ENCODE data around the gene TMEM184B. TPM values are rescaled to one million over a fixed set of nuclear protein-coding genes. Genes with fewer than 3 reads are reported as not detected.

The TMEM184B gene
- total RNA-seq, 4 donors from 2014 or later, result 39.4 to 108 (median 75.3) TPM

DNA sequence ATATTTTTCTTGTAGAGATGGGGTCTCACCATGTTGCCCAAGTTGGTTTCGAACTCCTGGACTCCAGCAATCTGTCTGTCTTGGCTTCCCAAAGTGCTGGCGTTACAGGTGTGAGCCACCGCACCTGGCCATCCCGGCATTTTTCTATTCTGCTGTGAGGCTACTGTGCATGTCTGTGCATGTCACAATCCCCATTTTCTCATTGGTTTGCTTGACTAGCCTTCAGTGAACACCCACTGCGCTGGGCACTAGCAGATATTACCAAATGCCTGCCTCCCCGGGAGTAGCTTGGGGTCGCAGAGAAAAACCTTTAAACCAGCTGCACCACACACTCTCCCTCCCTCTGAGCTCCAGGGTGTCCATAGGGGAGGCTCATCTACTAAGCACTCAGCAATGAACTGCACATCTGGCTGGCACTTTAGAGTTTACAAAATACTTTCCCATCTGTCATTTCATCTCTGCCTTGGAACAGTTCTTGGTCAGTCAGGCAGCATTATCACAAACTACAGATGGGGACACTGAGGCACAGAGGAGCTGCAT is 39.5 kb upstream of the TMEM184B start:
- no peaks in the 10 kb centered on the region for H3K9me3 ChIP-seq
- H3K27me3 ChIP-seq, result no peaks in the 10 kb centered on the region
- H3K36me3 ChIP-seq, result peaks cover 0 to 46% (median 20%) of the 10 kb centered on the region in 4 donors
- DNase-seq (ENCODE audit: extremely low spot score), result no peak
- intact Hi-C loops (cut with DNase I), result loop anchor here (5.0 kb wide), 1 partner anchor 40 kb away; the partner anchor contains the start of gene TMEM184B
- 87% methylated on average over 7 of the region's 7 CpGs for WGBS
- H3K4me1 ChIP-seq, result peaks cover 76 to 88% (median 84%) of the 10 kb centered on the region in 4 donors
- peak overlapping the region; percentile 98 to 100 (median 99) for H3K27ac ChIP-seq (replicated peaks in 1 of 4)
- TF ChIP-seq CTCF (IDR thresholded peaks at IDR 0.05) (no peak), EP300 (IDR thresholded peaks at IDR 0.05) (no peak), POLR2A (IDR thresholded peaks at IDR 0.05; ENCODE audit: low read depth) (no peak), POLR2AphosphoS5 (IDR thresholded peaks at IDR 0.05) (no peak)
- H3K4me3 ChIP-seq, result no peak overlapping the region

- intact Hi-C loops (cut with DNase I), result loop anchor here (5.0 kb wide), 1 partner anchor 39 kb away; the partner anchor contains the start of gene TMEM184B
- DNase-seq (ENCODE audit: extremely low spot score), result no peak
- H3K27me3 ChIP-seq, result no peaks in the 10 kb centered on the region
- no peak overlapping the region for H3K4me3 ChIP-seq
- WGBS, result 76% methylated on average over 4 of the region's 4 CpGs
- H3K9me3 ChIP-seq, result no peaks in the 10 kb centered on the region
- TF ChIP-seq CTCF (IDR thresholded peaks at IDR 0.05) (no peak), POLR2AphosphoS5 (IDR thresholded peaks at IDR 0.05) (no peak), POLR2A (IDR thresholded peaks at IDR 0.05; ENCODE audit: low read depth) (no peak), EP300 (IDR thresholded peaks at IDR 0.05) (no peak)
- peaks cover 81 to 98% (median 94%) of the 10 kb centered on the region in 4 donors for H3K4me1 ChIP-seq
- H3K36me3 ChIP-seq, result peaks cover 0 to 50% (median 21%) of the 10 kb centered on the region in 4 donors
- H3K27ac ChIP-seq (replicated peaks in 1 of 4), result peak overlapping the region; percentile 98 to 100 (median 99)
These were observed 38.5 kb upstream of the TMEM184B start for GRCh38 chr22:38311323-38311620.

DNA sequence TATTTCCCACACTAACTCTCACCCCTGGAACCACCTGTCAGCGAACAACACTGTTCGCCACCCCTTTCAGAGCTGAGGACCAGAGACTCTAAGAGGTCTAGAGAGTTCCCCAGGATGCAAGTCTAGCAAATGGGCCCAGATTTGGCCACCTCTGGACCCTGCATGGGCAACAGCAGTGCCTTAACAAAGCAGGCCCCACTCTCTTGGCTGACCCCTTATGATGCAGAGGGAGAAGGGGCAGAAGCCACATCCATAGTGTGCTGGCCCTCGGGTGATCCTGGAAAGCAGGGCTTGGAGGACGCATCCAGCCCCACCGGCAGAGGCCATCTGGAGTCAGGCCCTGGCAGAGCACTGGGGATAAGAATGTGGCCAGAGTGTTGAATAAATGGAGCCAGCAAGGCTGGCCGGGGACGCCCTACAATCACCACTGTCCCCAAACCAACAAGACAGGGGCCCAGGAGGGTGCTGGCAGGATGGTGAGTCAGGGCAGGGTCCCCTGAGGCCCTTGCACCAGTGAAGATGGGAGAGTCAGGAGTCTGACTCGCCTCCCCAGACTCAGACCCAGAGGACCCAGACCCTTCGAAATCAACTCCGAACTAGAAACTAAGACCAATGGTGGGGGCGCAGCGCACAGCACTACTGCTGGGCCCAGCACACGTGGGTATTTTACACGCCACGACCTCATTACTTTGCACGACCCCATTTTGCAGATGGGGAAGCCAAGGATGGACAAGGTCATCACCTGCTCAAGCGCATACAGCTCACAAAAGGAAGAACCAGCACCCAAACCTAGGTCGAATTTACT is 37.9 kb upstream of the TMEM184B start:
- Histone ChIP-seq H3K27ac (replicated peaks in 1 of 4) (peak overlapping the region; percentile 98 to 100 (median 99)), H3K4me3 (peak overlapping the region in 3 of 4 donors; percentile 3 to 12 (median 5)), H3K27me3 (no peaks in the 10 kb centered on the region), H3K36me3 (peaks cover 0 to 50% (median 21%) of the 10 kb centered on the region in 4 donors), H3K9me3 (no peaks in the 10 kb centered on the region), H3K4me1 (peaks cover 87 to 100% (median 98%) of the 10 kb centered on the region in 4 donors)
- 60% methylated on average over 18 of the region's 18 CpGs for WGBS
- no peak for DNase-seq (ENCODE audit: extremely low spot score)
- intact Hi-C loops (cut with DNase I), result loop anchor here (5.0 kb wide), 1 partner anchor 38 kb away; the partner anchor contains the start of gene TMEM184B
- TF ChIP-seq CTCF (IDR thresholded peaks at IDR 0.05) (no peak), POLR2AphosphoS5 (IDR thresholded peaks at IDR 0.05) (no peak), EP300 (IDR thresholded peaks at IDR 0.05) (no peak), POLR2A (IDR thresholded peaks at IDR 0.05; ENCODE audit: low read depth) (no peak)

- peaks cover 91 to 100% (median 98%) of the 10 kb centered on the region in 4 donors for H3K4me1 ChIP-seq
- TF ChIP-seq POLR2A (IDR thresholded peaks at IDR 0.05; ENCODE audit: low read depth) (no peak), EP300 (IDR thresholded peaks at IDR 0.05) (no peak), POLR2AphosphoS5 (IDR thresholded peaks at IDR 0.05) (no peak), CTCF (IDR thresholded peaks at IDR 0.05) (no peak)
- H3K36me3 ChIP-seq, result peaks cover 0 to 50% (median 21%) of the 10 kb centered on the region in 4 donors
- no peaks in the 10 kb centered on the region for H3K9me3 ChIP-seq
- intact Hi-C loops (cut with DNase I), result loop anchor here (5.0 kb wide), 1 partner anchor 38 kb away; the partner anchor contains the start of gene TMEM184B
- H3K27me3 ChIP-seq, result no peaks in the 10 kb centered on the region
- WGBS, result 52% methylated on average over 16 of the region's 18 CpGs
- H3K4me3 ChIP-seq, result peak overlapping the region in 2 of 4 donors; percentile 5 to 12
- no peak for DNase-seq (ENCODE audit: extremely low spot score)
- H3K27ac ChIP-seq (replicated peaks in 1 of 4), result peak overlapping the region; percentile 98 to 100 (median 99)
These were observed 37.1 kb upstream of the TMEM184B start for GRCh38 chr22:38309614-38310517.
